ENCODE measurements around the gene ZSWIM6. TPM values are rescaled to one million over a fixed set of nuclear protein-coding genes. Genes with fewer than 3 reads are reported as not detected.

The ZSWIM6 gene
- total RNA-seq, result 1 to 10 TPM; 6.8 to 7.1 TPM

GRCh38 chr5:61331407-61332357 is at the start of gene ZSWIM6:
TSS of gene ZSWIM6 (plus strand) at chr5:61332258. CDS start at chr5:61332273, 15 bp downstream.
- POLR2A ChIA-PET, result interaction anchor here (0.6 to 2.2 kb wide), 11 partner anchors 11 to 633 kb away, joined by 3 to 17 read pairs (median 4); partner anchors contain the start of genes DEPDC1B and SMIM15
- H3K36me3 Mint-ChIP-seq (ENCODE audit: low read depth), result peaks cover 18% of the 10 kb centered on the region
- CTCF ChIA-PET, result interaction anchor here (0.5 to 1.5 kb wide), 9 partner anchors 8 to 589 kb away, joined by 3 to 5 read pairs (median 3); partner anchors contain the start of genes ERCC8, NDUFAF2 and SMIM15
- H3K9me3 Mint-ChIP-seq, result no peaks in the 10 kb centered on the region
- peaks cover 43% of the 10 kb centered on the region for H3K4me1 Mint-ChIP-seq
- H3K4me3 Mint-ChIP-seq, result peak within 1 kb of the TSS; percentile 94
- DNase-seq, result peak; percentile 99
- peak within 1 kb of the TSS; percentile 91 for H3K27ac Mint-ChIP-seq
- H3K27me3 Mint-ChIP-seq, result peaks cover 35% of the 10 kb centered on the region

GRCh38 chr5:61283471-61283870 is 48.6 kb upstream of the ZSWIM6 start:
- CTCF ChIA-PET, result interaction anchor here (1.0 kb wide), 1 partner anchor 48 kb away, joined by 5 read pairs; no protein-coding TSS in a partner anchor
- no peaks in the 10 kb centered on the region for H3K27me3 Mint-ChIP-seq
- H3K9me3 Mint-ChIP-seq, result no peaks in the 10 kb centered on the region
- H3K36me3 Mint-ChIP-seq (ENCODE audit: low read depth), result no peaks in the 10 kb centered on the region
- DNase-seq, result no peak
- no peak overlapping the region for H3K4me3 Mint-ChIP-seq
- H3K27ac Mint-ChIP-seq, result no peak overlapping the region
- H3K4me1 Mint-ChIP-seq, result no peaks in the 10 kb centered on the region
- POLR2A ChIA-PET, result no interaction called here

- no peak for DNase-seq
- no peak overlapping the region for H3K27ac Mint-ChIP-seq
- no peak overlapping the region for H3K4me3 Mint-ChIP-seq
- no peaks in the 10 kb centered on the region for H3K4me1 Mint-ChIP-seq
- no peaks in the 10 kb centered on the region for H3K36me3 Mint-ChIP-seq (ENCODE audit: low read depth)
- no peaks in the 10 kb centered on the region for H3K9me3 Mint-ChIP-seq
- CTCF ChIA-PET, result no interaction called here
- no peaks in the 10 kb centered on the region for H3K27me3 Mint-ChIP-seq
- POLR2A ChIA-PET, result no interaction called here
These were observed 46.5 kb upstream of the ZSWIM6 start for GRCh38 chr5:61285531-61285930.

GRCh38 chr5:61286446-61287132 is 45.5 kb upstream of the ZSWIM6 start:
- H3K4me3 Mint-ChIP-seq, result no peak overlapping the region
- H3K9me3 Mint-ChIP-seq, result no peaks in the 10 kb centered on the region
- CTCF ChIA-PET, result no interaction called here
- no peaks in the 10 kb centered on the region for H3K36me3 Mint-ChIP-seq (ENCODE audit: low read depth)
- no peaks in the 10 kb centered on the region for H3K27me3 Mint-ChIP-seq
- no peak for DNase-seq
- no peak overlapping the region for H3K27ac Mint-ChIP-seq
- peaks cover 2% of the 10 kb centered on the region for H3K4me1 Mint-ChIP-seq
- POLR2A ChIA-PET, result no interaction called here

GRCh38 chr5:61287474-61287873 is 44.6 kb upstream of the ZSWIM6 start:
- DNase-seq, result no peak
- Mint-ChIP-seq H3K27ac (no peak overlapping the region), H3K4me3 (no peak overlapping the region), H3K27me3 (no peaks in the 10 kb centered on the region), H3K9me3 (no peaks in the 10 kb centered on the region), H3K4me1 (peaks cover 2% of the 10 kb centered on the region), H3K36me3 (ENCODE audit: low read depth) (no peaks in the 10 kb centered on the region)
- POLR2A ChIA-PET, result no interaction called here
- CTCF ChIA-PET, result interaction anchor here (0.8 kb wide), 1 partner anchor 42 kb away, joined by 3 read pairs; no protein-coding TSS in a partner anchor

GRCh38 chr5:61289241-61289640 is 42.8 kb upstream of the ZSWIM6 start:
- no peaks in the 10 kb centered on the region for H3K36me3 Mint-ChIP-seq (ENCODE audit: low read depth)
- H3K4me1 Mint-ChIP-seq, result peaks cover 7% of the 10 kb centered on the region
- H3K9me3 Mint-ChIP-seq, result no peaks in the 10 kb centered on the region
- no peaks in the 10 kb centered on the region for H3K27me3 Mint-ChIP-seq
- ChIA-PET CTCF (no interaction called here), POLR2A (no interaction called here)
- no peak overlapping the region for H3K27ac Mint-ChIP-seq
- no peak for DNase-seq
- no peak overlapping the region for H3K4me3 Mint-ChIP-seq

- H3K27me3 Mint-ChIP-seq, result no peaks in the 10 kb centered on the region
- CTCF ChIA-PET, result no interaction called here
- no peak overlapping the region for H3K4me3 Mint-ChIP-seq
- no peaks in the 10 kb centered on the region for H3K9me3 Mint-ChIP-seq
- POLR2A ChIA-PET, result no interaction called here
- no peak overlapping the region for H3K27ac Mint-ChIP-seq
- no peaks in the 10 kb centered on the region for H3K36me3 Mint-ChIP-seq (ENCODE audit: low read depth)
- no peak for DNase-seq
- peaks cover 7% of the 10 kb centered on the region for H3K4me1 Mint-ChIP-seq
These were observed 42.3 kb upstream of the ZSWIM6 start for GRCh38 chr5:61289669-61290306.

- ChIA-PET POLR2A (no interaction called here), CTCF (no interaction called here)
- DNase-seq, result no peak
- Mint-ChIP-seq H3K9me3 (peaks cover 3% of the 10 kb centered on the region), H3K36me3 (ENCODE audit: low read depth) (no peaks in the 10 kb centered on the region), H3K4me3 (no peak overlapping the region), H3K27me3 (no peaks in the 10 kb centered on the region), H3K4me1 (peaks cover 7% of the 10 kb centered on the region), H3K27ac (no peak overlapping the region)
These were observed 41.3 kb upstream of the ZSWIM6 start for GRCh38 chr5:61290791-61291210.

GRCh38 chr5:61292062-61292657 is 39.9 kb upstream of the ZSWIM6 start:
- Mint-ChIP-seq H3K27me3 (no peaks in the 10 kb centered on the region), H3K4me1 (peaks cover 7% of the 10 kb centered on the region), H3K9me3 (peaks cover 3% of the 10 kb centered on the region), H3K4me3 (no peak overlapping the region), H3K36me3 (ENCODE audit: low read depth) (no peaks in the 10 kb centered on the region), H3K27ac (no peak overlapping the region)
- POLR2A ChIA-PET, result no interaction called here
- CTCF ChIA-PET, result no interaction called here
- DNase-seq, result no peak

GRCh38 chr5:61293071-61293470 is 39.0 kb upstream of the ZSWIM6 start:
- peaks cover 9% of the 10 kb centered on the region for H3K4me1 Mint-ChIP-seq
- H3K36me3 Mint-ChIP-seq (ENCODE audit: low read depth), result no peaks in the 10 kb centered on the region
- H3K9me3 Mint-ChIP-seq, result peaks cover 3% of the 10 kb centered on the region
- no peak overlapping the region for H3K4me3 Mint-ChIP-seq
- ChIA-PET CTCF (no interaction called here), POLR2A (no interaction called here)
- H3K27me3 Mint-ChIP-seq, result no peaks in the 10 kb centered on the region
- H3K27ac Mint-ChIP-seq, result no peak overlapping the region
- DNase-seq, result no peak

GRCh38 chr5:61293873-61294272 is 38.2 kb upstream of the ZSWIM6 start:
- DNase-seq, result no peak
- peaks cover 3% of the 10 kb centered on the region for H3K9me3 Mint-ChIP-seq
- ChIA-PET CTCF (no interaction called here), POLR2A (interaction anchor here (1.3 kb wide), 1 partner anchor 38 kb away, joined by 3 read pairs; no protein-coding TSS in a partner anchor)
- no peak overlapping the region for H3K27ac Mint-ChIP-seq
- peaks cover 13% of the 10 kb centered on the region for H3K4me1 Mint-ChIP-seq
- H3K36me3 Mint-ChIP-seq (ENCODE audit: low read depth), result no peaks in the 10 kb centered on the region
- H3K27me3 Mint-ChIP-seq, result no peaks in the 10 kb centered on the region
- no peak overlapping the region for H3K4me3 Mint-ChIP-seq

GRCh38 chr5:61295365-61295764 is 36.7 kb upstream of the ZSWIM6 start:
- peaks cover 3% of the 10 kb centered on the region for H3K9me3 Mint-ChIP-seq
- no peaks in the 10 kb centered on the region for H3K27me3 Mint-ChIP-seq
- H3K4me3 Mint-ChIP-seq, result no peak overlapping the region
- no peak for DNase-seq
- no peak overlapping the region for H3K27ac Mint-ChIP-seq
- POLR2A ChIA-PET, result no interaction called here
- H3K4me1 Mint-ChIP-seq, result peaks cover 13% of the 10 kb centered on the region
- no peaks in the 10 kb centered on the region for H3K36me3 Mint-ChIP-seq (ENCODE audit: low read depth)
- CTCF ChIA-PET, result interaction anchor here (1.4 kb wide), 1 partner anchor 242 kb away, joined by 3 read pairs; no protein-coding TSS in a partner anchor

- Mint-ChIP-seq H3K36me3 (ENCODE audit: low read depth) (no peaks in the 10 kb centered on the region), H3K4me3 (no peak overlapping the region), H3K4me1 (peaks cover 11% of the 10 kb centered on the region), H3K9me3 (peaks cover 3% of the 10 kb centered on the region), H3K27me3 (no peaks in the 10 kb centered on the region), H3K27ac (no peak overlapping the region)
- DNase-seq, result no peak
- CTCF ChIA-PET, result no interaction called here
- POLR2A ChIA-PET, result no interaction called here
These were observed 34.0 kb upstream of the ZSWIM6 start for GRCh38 chr5:61298066-61298465.
